IMR-90 (cell line): Measurements from ENCODE around the gene CAMTA1. TPM values are rescaled to one million over a fixed set of nuclear protein-coding genes. Genes with fewer than 3 reads are reported as not detected.

Experiments
- ATAC-seq: fragments of 200-7000 bp; cut with Tn5 transposase; 2 replicates; pipeline ENCODE4 v1.9.1; 2020; ENCODE audit warnings: low read depth, mild to moderate bottlenecking, moderate library complexity
- BruUV-seq: library from RNA; stranded (reverse); fragments of 400-500 nt; replicated peaks from 2 replicates; lab custom pipeline; 2021; lab: Mats Ljungman, UMichigan
- CTCF ChIA-PET: fragments of 300-600 bp; formaldehyde crosslinking; extraction: SDS; loops from one replicate; lab custom pipeline; 2021; ENCODE audit warnings: antibody characterized with exemption; lab: Yijun Ruan, JAX
- POLR2A ChIA-PET: fragments of 300-600 bp; sonication (Branson Sonifier 250); formaldehyde crosslinking; loops from one replicate; lab custom pipeline; 2022; ENCODE audit warnings: antibody characterized with exemption; ENCODE audit not compliant: unreplicated experiment; lab: Charles Lee
- DNase-seq: peaks from one replicate; pipeline ENCODE4 v3.0.0; 2013
- H2AFZ ChIP-seq: replicated peaks from 2 replicates; pipeline ENCODE3; 2013; ENCODE audit warnings: low read length, mild to moderate bottlenecking; ENCODE audit not compliant: poor library complexity
- H2AK5ac ChIP-seq: 2 replicates; pipeline ENCODE4 v1.6.1; 2013; ENCODE audit warnings: low read depth, low read length, inconsistent platforms
- H2AK9ac ChIP-seq: replicated peaks from 2 replicates; pipeline ENCODE3; 2013; ENCODE audit warnings: mild to moderate bottlenecking, low read depth, low read length, moderate library complexity; ENCODE audit not compliant: poor library complexity
- H2BK120ac ChIP-seq: 2 replicates; pipeline ENCODE4 v1.6.1; 2013; ENCODE audit warnings: low read depth, low read length, inconsistent platforms
- H2BK15ac ChIP-seq: 3 replicates; pipeline ENCODE4 v1.6.1; 2013; ENCODE audit warnings: low read depth, low read length, inconsistent platforms
- H2BK20ac ChIP-seq: 2 replicates; pipeline ENCODE4 v1.6.1; 2013; ENCODE audit warnings: low read depth, mild to moderate bottlenecking, inconsistent platforms, low read length, moderate library complexity
- H2BK5ac ChIP-seq: 2 replicates; pipeline ENCODE4 v1.6.1; 2013; ENCODE audit warnings: mild to moderate bottlenecking, low read depth, low read length, inconsistent platforms; ENCODE audit not compliant: poor library complexity, severe bottlenecking
- H3K14ac ChIP-seq: replicated peaks from 2 replicates; pipeline ENCODE4 v1.6.1; 2013; ENCODE audit warnings: low read depth, low read length, inconsistent platforms
- H3K18ac ChIP-seq: 2 replicates; pipeline ENCODE4 v1.6.1; 2013; ENCODE audit warnings: low read depth, low read length, control low read depth
- H3K23ac ChIP-seq: 2 replicates; pipeline ENCODE4 v1.6.1; 2013; ENCODE audit warnings: low read depth, low read length, inconsistent platforms
- H3K27ac ChIP-seq: 2 replicates; pipeline ENCODE4 v1.5.1; 2013; ENCODE audit warnings: mild to moderate bottlenecking, control low read depth, low read length; ENCODE audit not compliant: insufficient read depth
- H3K27me3 ChIP-seq: 2 replicates; pipeline ENCODE4 v1.6.1; 2013; ENCODE audit warnings: low read length; ENCODE audit not compliant: control insufficient read depth, insufficient read depth
- H3K36me3 ChIP-seq: 2 replicates; pipeline ENCODE4 v1.6.1; 2013; ENCODE audit warnings: low read length, mixed read lengths; ENCODE audit not compliant: control insufficient read depth, insufficient read depth
- H3K4ac ChIP-seq: 2 replicates; pipeline ENCODE4 v1.6.1; 2013; ENCODE audit warnings: low read depth, low read length, inconsistent platforms
- H3K4me1 ChIP-seq: 2 replicates; pipeline ENCODE4 v1.6.1; 2013; ENCODE audit warnings: low read length, mixed read lengths; ENCODE audit not compliant: control insufficient read depth, insufficient read depth
- H3K4me2 ChIP-seq: 2 replicates; pipeline ENCODE4 v1.6.1; 2013; ENCODE audit warnings: low read depth, mild to moderate bottlenecking, control low read depth, low read length, moderate library complexity
- H3K4me3 ChIP-seq: 2 replicates; pipeline ENCODE4 v1.5.1; 2013; ENCODE audit warnings: low read depth, mild to moderate bottlenecking, control low read depth, low read length, moderate library complexity; ENCODE audit not compliant: insufficient read depth
- H3K56ac ChIP-seq: 2 replicates; pipeline ENCODE4 v1.6.1; 2013; ENCODE audit warnings: low read length, inconsistent platforms; ENCODE audit not compliant: insufficient read depth; ENCODE audit errors: extremely low read depth
- H3K79me1 ChIP-seq, 2 experiments: 2 replicates each; pipeline ENCODE4 v1.6.1; 2013; ENCODE audit warnings: low read length in 2 of 2, inconsistent platforms in 1 of 2, low read depth in 1 of 2
- H3K9ac ChIP-seq: 2 replicates; pipeline ENCODE4 v1.6.1; 2013; ENCODE audit warnings: low read depth, low read length, control low read depth
- H3K9me1 ChIP-seq: 2 replicates; pipeline ENCODE4 v1.6.1; 2013; ENCODE audit warnings: low read length, inconsistent platforms; ENCODE audit not compliant: insufficient read depth
- H3K9me3 ChIP-seq: 2 replicates; pipeline ENCODE4 v1.6.1; 2013; ENCODE audit warnings: low read length; ENCODE audit not compliant: control insufficient read depth, insufficient read depth
- H4K20me1 ChIP-seq: 2 replicates; pipeline ENCODE4 v1.6.1; 2013; ENCODE audit warnings: low read length, inconsistent platforms; ENCODE audit not compliant: insufficient read depth
- H4K5ac ChIP-seq: 2 replicates; pipeline ENCODE4 v1.6.1; 2013; ENCODE audit warnings: mild to moderate bottlenecking, low read depth, low read length, control low read depth
- H4K8ac ChIP-seq, 2 experiments: 2 replicates each; pipeline ENCODE4 v1.6.1; 2013; ENCODE audit warnings: low read depth in 2 of 2, low read length in 2 of 2, control low read depth in 1 of 2, inconsistent platforms in 1 of 2
- H4K91ac ChIP-seq: 2 replicates; pipeline ENCODE4 v1.6.1; 2013; ENCODE audit warnings: low read depth, low read length, inconsistent platforms; ENCODE audit not compliant: insufficient read depth
- CHD1 ChIP-seq: IDR thresholded peaks from 2 replicates; pipeline ENCODE4 v1.6.1; 2012; ENCODE audit warnings: low read depth, low read length, improper control_type of control experiment
- WGBS, 2 experiments: methylation state at CpG; one replicate each; pipeline versions ENCODE4 v1.1.5 to v1.1.7; 2013; ENCODE audit warnings: missing lambda C conversion rate in 2 of 2; ENCODE audit not compliant: insufficient read length in 1 of 2; ENCODE audit errors: extremely low coverage in 2 of 2; 5-methylcytosine and 5-hydroxymethylcytosine counted together
- dilution Hi-C: fragments of 300-500 bp; cut with HindIII; formaldehyde crosslinking; loops from one replicate; pipeline ENCODE4 v1.14.3; 2018; ENCODE audit warnings: low sequenced_read_pairs; ENCODE audit not compliant: unreplicated experiment
- in situ Hi-C: fragments of 300-500 bp; cut with MboI; formaldehyde crosslinking; loops from 3 replicates; pipeline ENCODE4 v1.14.3; 2019; ENCODE audit warnings: low sequenced_read_pairs, inconsistent platforms, mixed read lengths
- intact Hi-C: fragments of 100-400 bp; cut with micrococcal nuclease; formaldehyde crosslinking; loops from 2 replicates; pipeline ENCODE4 v1.10.0; 2022
- polyA plus RNA-seq, 3 experiments: library from polyadenylated mRNA; depleted of rRNA; stranded (reverse); fragments of >200 nt; gene quantifications; 2 replicates each; pipeline ENCODE4 v1.2.3, GENCODE V29; 2012; ENCODE audit warnings: low replicate concordance in 1 of 3
- total RNA-seq: library from RNA; depleted of rRNA; stranded (reverse); fragments of >200 nt; gene quantifications from 2 replicates; pipeline ENCODE4 v1.2.3, GENCODE V29; 2012

CAMTA1 gene
- total and polyA plus RNA-seq, 2 of the 4 experiments (the other 2 are of a cell fraction): 35.5 to 74.3 TPM

DNA sequence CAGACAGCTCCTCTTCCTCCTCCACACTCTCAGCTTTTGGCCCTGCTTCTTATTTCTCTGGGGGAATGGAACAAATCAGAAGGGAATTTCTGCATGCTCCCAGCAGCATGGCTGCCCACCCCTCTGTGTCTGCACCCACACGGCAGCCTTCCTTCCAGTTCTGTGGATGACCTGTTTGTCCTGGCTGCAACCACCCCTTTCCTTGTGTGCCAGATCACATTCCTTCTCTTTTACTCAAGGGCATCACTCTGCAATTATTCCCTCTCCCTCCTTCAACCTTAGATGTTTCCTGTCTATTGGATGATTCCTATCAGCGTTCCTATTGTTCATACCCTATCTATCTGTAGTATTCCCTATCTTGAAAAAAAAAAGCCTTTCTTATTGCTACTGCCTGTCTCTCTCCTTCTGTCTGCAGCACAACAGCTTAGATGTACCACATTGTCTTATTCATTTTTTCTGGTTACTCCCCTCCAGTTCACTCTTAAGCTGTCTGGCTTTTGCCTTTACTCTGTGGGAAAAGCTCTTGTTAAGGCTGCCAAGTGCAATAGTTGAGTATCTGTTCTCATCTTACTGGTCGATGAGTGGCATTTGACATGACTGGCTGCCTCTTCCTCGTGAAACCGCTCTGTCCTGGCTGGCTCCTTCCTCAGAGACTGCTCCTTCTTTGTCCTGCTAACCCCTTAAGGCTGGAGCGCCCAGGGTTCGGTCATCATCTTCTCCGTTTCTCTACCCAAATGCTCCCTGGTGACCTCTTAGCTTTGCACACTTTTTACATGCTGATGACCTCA is 351.1 kb downstream of the CAMTA1 start:
- no peak overlapping the region for H3K4me3 ChIP-seq
- H3K4ac ChIP-seq: no peak overlapping the region
- in situ Hi-C loops (no loop called here), dilution Hi-C loops (no loop called here), intact Hi-C loops (no loop called here)
- H2BK5ac ChIP-seq: no peak overlapping the region
- H4K5ac ChIP-seq: no peak overlapping the region
- no peaks in the 10 kb centered on the region for H3K79me1 ChIP-seq
- H3K9me3 ChIP-seq: no peaks in the 10 kb centered on the region
- H3K9me1 ChIP-seq: no peaks in the 10 kb centered on the region
- no peak overlapping the region for H3K56ac ChIP-seq
- no peak overlapping the region for H4K91ac ChIP-seq
- H4K8ac ChIP-seq: no peak overlapping the region
- no peak overlapping the region for H2BK120ac ChIP-seq
- no TSS peak for BruUV-seq
- no peaks in the 10 kb centered on the region for H3K4me1 ChIP-seq
- ATAC-seq (no peak), DNase-seq (peak; percentile 27)
- no peak overlapping the region for H2AK9ac ChIP-seq
- H3K27ac ChIP-seq: no peak overlapping the region
- WGBS, 2 experiments: 47% methylated on average over 8 of the region's 8 CpGs; no CpG with 5 or more reads in 1 of the 2 experiments
- CTCF ChIA-PET: no interaction called here
- no peak overlapping the region for H2AFZ ChIP-seq
- H3K9ac ChIP-seq: no peak overlapping the region
- H2BK15ac ChIP-seq: no peak overlapping the region
- no peak overlapping the region for H3K23ac ChIP-seq
- POLR2A ChIA-PET: no interaction called here
- H3K36me3 ChIP-seq: no peaks in the 10 kb centered on the region
- H3K4me2 ChIP-seq: no peak overlapping the region
- H3K14ac ChIP-seq: no peak overlapping the region
- TF ChIP-seq CHD1: no peak
- no peak overlapping the region for H3K18ac ChIP-seq
- peaks cover 16% of the 10 kb centered on the region for H3K27me3 ChIP-seq
- no peak overlapping the region for H2BK20ac ChIP-seq
- no peak overlapping the region for H2AK5ac ChIP-seq
- H4K20me1 ChIP-seq: no peaks in the 10 kb centered on the region
